DOHH2 (cell line): ENCODE results near the gene SLIT1.

Source experiments
- H3F3A ChIP-seq: fragments of 200-600 bp; sonication (generic), shearing (Covaris generic); 2 replicates; pipeline ENCODE4 v1.6.0; 2016; ENCODE audit warnings: antibody characterized with exemption, mild to moderate bottlenecking; ENCODE audit not compliant: control insufficient read depth, insufficient read depth
- H3K27ac ChIP-seq: fragments of 200-600 bp; sonication (generic); 2 replicates; pipeline ENCODE4 v1.5.1; 2014; ENCODE audit warnings: low read depth, mild to moderate bottlenecking, low read length, moderate library complexity
- H3K27me3 ChIP-seq: fragments of 200-600 bp; sonication (generic); 2 replicates; pipeline ENCODE4 v1.6.1; 2014; ENCODE audit warnings: mild to moderate bottlenecking, low read length, mixed read lengths; ENCODE audit not compliant: control insufficient read depth
- H3K36me3 ChIP-seq: fragments of 200-600 bp; sonication (generic); 2 replicates; pipeline ENCODE4 v1.6.1; 2014; ENCODE audit warnings: mild to moderate bottlenecking, low read length, moderate library complexity, mixed read lengths; ENCODE audit not compliant: control insufficient read depth
- H3K4me1 ChIP-seq: fragments of 200-600 bp; sonication (generic); 2 replicates; pipeline ENCODE4 v1.6.1; 2014; ENCODE audit warnings: mild to moderate bottlenecking, low read length, mixed read lengths; ENCODE audit not compliant: control insufficient read depth
- H3K4me2 ChIP-seq: fragments of 200-600 bp; sonication (generic); 2 replicates; pipeline ENCODE4 v1.6.0; 2014; ENCODE audit warnings: mild to moderate bottlenecking, low read length, moderate library complexity
- H3K4me3 ChIP-seq: fragments of 200-600 bp; sonication (generic); 2 replicates; pipeline ENCODE4 v1.5.1; 2014; ENCODE audit warnings: mild to moderate bottlenecking, low read length, mixed read lengths
- H3K79me2 ChIP-seq: fragments of 200-600 bp; sonication (generic); 2 replicates; pipeline ENCODE4 v1.6.1; 2014; ENCODE audit warnings: mild to moderate bottlenecking, low read length, mixed read lengths; ENCODE audit not compliant: control insufficient read depth
- H3K9me2 ChIP-seq: fragments of 200-600 bp; sonication (generic); replicated peaks from 2 replicates; pipeline ENCODE4 v1.6.1; 2014; ENCODE audit warnings: mild to moderate bottlenecking, low read length, mixed read lengths; ENCODE audit not compliant: control insufficient read depth
- H3K9me3 ChIP-seq: fragments of 200-600 bp; sonication (generic); 2 replicates; pipeline ENCODE4 v1.6.1; 2014; ENCODE audit warnings: antibody characterized with exemption, low read length, mixed read lengths; ENCODE audit not compliant: control insufficient read depth, insufficient read depth
- H4K20me1 ChIP-seq: fragments of 200-600 bp; sonication (generic); 2 replicates; pipeline ENCODE4 v1.6.0; 2014; ENCODE audit warnings: low read depth, mild to moderate bottlenecking, antibody characterized with exemption, low read length, moderate library complexity; ENCODE audit not compliant: control insufficient read depth, insufficient read depth
- EZH2phosphoT487 ChIP-seq: fragments of 200-600 bp; sonication (generic); IDR thresholded peaks from 2 replicates; pipeline ENCODE4 v1.6.1; 2017; ENCODE audit warnings: borderline replicate concordance, mild to moderate bottlenecking, antibody characterized with exemption, low read length, moderate library complexity, mixed read lengths
- TF ChIP-seq, protein P1 (sequence below): fragments of 200-600 bp; sonication (generic); IDR thresholded peaks from one replicate; pipeline ENCODE4 v1.5.1; 2014; ENCODE audit warnings: antibody characterized with exemption, mild to moderate bottlenecking, low read depth, low read length; ENCODE audit not compliant: poor library complexity, severe bottlenecking

The SLIT1 gene

DNA sequence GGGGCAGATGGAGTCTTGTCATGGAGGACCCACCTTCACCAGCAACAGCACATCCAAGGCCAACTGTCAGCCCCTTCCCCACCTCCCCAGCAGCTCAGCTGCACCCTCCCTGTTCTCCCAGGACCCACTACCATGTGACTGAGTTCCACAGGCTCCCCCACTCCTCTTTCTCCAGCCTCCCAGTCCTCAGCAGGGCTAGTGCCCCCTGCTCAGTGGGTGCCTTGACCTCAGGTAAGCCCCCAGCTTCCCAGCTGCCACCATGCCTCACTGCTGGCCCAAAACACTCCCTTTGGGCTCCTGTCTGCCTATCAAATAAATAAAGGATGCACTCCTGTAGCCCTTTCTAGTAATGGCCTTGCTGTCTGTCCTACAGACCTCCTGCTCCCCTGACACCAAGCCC lies 174.4 kb downstream of the SLIT1 start:
- H4K20me1 ChIP-seq: no peaks in the 10 kb centered on the region
- no peak for TF ChIP-seq EZH2phosphoT487
- TF ChIP-seq, protein P1, sequence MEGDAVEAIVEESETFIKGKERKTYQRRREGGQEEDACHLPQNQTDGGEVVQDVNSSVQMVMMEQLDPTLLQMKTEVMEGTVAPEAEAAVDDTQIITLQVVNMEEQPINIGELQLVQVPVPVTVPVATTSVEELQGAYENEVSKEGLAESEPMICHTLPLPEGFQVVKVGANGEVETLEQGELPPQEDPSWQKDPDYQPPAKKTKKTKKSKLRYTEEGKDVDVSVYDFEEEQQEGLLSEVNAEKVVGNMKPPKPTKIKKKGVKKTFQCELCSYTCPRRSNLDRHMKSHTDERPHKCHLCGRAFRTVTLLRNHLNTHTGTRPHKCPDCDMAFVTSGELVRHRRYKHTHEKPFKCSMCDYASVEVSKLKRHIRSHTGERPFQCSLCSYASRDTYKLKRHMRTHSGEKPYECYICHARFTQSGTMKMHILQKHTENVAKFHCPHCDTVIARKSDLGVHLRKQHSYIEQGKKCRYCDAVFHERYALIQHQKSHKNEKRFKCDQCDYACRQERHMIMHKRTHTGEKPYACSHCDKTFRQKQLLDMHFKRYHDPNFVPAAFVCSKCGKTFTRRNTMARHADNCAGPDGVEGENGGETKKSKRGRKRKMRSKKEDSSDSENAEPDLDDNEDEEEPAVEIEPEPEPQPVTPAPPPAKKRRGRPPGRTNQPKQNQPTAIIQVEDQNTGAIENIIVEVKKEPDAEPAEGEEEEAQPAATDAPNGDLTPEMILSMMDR: no peak
- H3K4me1 ChIP-seq: no peaks in the 10 kb centered on the region
- H3K36me3 ChIP-seq: no peaks in the 10 kb centered on the region
- H3K27ac ChIP-seq: no peak overlapping the region
- no peaks in the 10 kb centered on the region for H3K79me2 ChIP-seq
- no peaks in the 10 kb centered on the region for H3K9me2 ChIP-seq
- no peak overlapping the region for H3K4me2 ChIP-seq
- peaks cover 2% of the 10 kb centered on the region; the same call in 1 of the 2 replicates for H3K27me3 ChIP-seq
- peaks cover 12% of the 10 kb centered on the region for H3K9me3 ChIP-seq
- no peaks in the 10 kb centered on the region for H3F3A ChIP-seq
- H3K4me3 ChIP-seq: no peak overlapping the region

DNA sequence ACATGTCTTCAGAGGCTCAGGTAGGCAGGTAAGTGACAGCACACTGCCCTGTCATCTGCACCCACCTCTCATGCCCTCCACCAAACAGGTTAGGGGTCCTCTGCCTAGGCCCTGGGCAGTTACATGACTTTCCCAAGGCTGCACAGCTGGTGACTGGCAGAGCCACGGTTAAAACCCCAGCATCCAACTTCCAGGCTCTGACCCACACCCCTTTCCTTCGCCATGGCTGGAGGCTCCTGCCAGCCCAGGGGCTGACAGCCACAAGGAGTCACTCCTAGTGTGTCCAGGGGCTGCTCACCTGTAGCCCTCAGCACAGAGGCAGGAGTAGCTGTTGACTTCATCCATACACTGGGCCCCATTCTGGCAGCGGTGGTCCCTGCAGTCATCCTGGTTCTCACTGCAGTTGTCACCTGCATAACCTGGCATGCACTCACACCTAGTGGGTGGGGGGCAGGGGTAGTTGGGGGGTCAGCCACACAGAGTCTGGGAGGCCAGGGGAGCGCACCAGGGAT lies 175.0 kb downstream of the SLIT1 start:
- Histone ChIP-seq H3F3A (no peaks in the 10 kb centered on the region), H3K27ac (no peak overlapping the region), H3K36me3 (no peaks in the 10 kb centered on the region), H3K4me3 (no peak overlapping the region), H3K27me3 (peaks cover 2% of the 10 kb centered on the region; the same call in 1 of the 2 replicates), H3K4me2 (no peak overlapping the region), H3K79me2 (no peaks in the 10 kb centered on the region), H3K9me3 (peaks cover 12% of the 10 kb centered on the region), H3K9me2 (no peaks in the 10 kb centered on the region), H4K20me1 (no peaks in the 10 kb centered on the region), H3K4me1 (no peaks in the 10 kb centered on the region)
- TF ChIP-seq, protein P1: no peak
- no peak for TF ChIP-seq EZH2phosphoT487

DNA sequence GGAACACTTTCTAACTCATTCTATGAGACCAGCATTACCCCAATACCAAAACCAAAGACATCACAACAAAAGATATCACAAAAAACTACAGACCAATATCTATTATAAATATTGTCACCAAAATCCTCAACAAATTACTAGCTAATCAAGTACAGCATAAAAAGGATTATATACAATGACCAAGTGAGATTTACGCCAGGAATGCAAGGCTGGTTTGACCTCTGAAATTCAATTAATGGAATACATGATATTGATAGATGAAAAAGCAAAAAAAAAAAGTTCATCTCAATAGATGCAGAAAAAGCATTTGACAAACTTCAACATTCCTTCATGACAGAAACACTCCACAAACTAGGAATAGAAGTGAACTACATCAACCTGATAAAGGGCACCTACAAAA lies 178.3 kb downstream of the SLIT1 start:
- H3K4me2 ChIP-seq: no peak overlapping the region
- no peak overlapping the region for H3K4me3 ChIP-seq
- H3K9me3 ChIP-seq: peaks cover 12% of the 10 kb centered on the region
- peaks cover 2% of the 10 kb centered on the region; the same call in 1 of the 2 replicates for H3K27me3 ChIP-seq
- no peak for TF ChIP-seq EZH2phosphoT487
- TF ChIP-seq, protein P1: no peak
- no peaks in the 10 kb centered on the region for H3K36me3 ChIP-seq
- H3K79me2 ChIP-seq: no peaks in the 10 kb centered on the region
- no peaks in the 10 kb centered on the region for H3K9me2 ChIP-seq
- no peaks in the 10 kb centered on the region for H3K4me1 ChIP-seq
- no peaks in the 10 kb centered on the region for H3F3A ChIP-seq
- H4K20me1 ChIP-seq: no peaks in the 10 kb centered on the region
- H3K27ac ChIP-seq: no peak overlapping the region

DNA sequence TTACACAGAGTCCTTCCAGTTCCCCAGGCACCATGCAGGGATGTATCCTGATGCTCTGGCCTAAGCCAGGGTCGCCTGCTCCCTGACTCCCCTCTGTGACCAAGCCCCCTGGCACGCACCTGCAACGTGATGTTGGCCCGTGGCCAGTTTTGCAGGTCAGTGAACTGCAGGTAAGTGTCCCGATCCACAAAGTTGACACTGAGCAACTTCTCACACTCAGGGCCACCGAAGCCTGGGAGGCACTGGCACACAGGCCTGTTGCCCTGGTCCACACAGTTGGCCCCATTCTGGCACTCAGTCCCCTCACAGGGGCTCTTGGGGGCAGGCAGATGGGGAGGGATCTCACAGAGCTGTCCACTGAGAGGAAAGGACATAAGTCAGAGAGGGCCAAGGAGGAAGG lies 179.4 kb downstream of the SLIT1 start:
- H3K27ac ChIP-seq: no peak overlapping the region
- H3K4me3 ChIP-seq: no peak overlapping the region
- H3K36me3 ChIP-seq: no peaks in the 10 kb centered on the region
- TF ChIP-seq, protein P1: no peak
- TF ChIP-seq EZH2phosphoT487: no peak
- H3K4me2 ChIP-seq: no peak overlapping the region
- no peaks in the 10 kb centered on the region for H3K79me2 ChIP-seq
- peaks cover 2% of the 10 kb centered on the region; the same call in 1 of the 2 replicates for H3K27me3 ChIP-seq
- no peaks in the 10 kb centered on the region for H3K9me2 ChIP-seq
- H3K9me3 ChIP-seq: peaks cover 12% of the 10 kb centered on the region
- H4K20me1 ChIP-seq: no peaks in the 10 kb centered on the region
- H3F3A ChIP-seq: no peaks in the 10 kb centered on the region
- no peaks in the 10 kb centered on the region for H3K4me1 ChIP-seq
